GM12864 (cell line): ENCODE data around the gene RXRA.

Experiments
- DNase-seq: peaks from one replicate; pipeline ENCODE4 v3.0.0-alpha.2; 2011; ENCODE audit warnings: low read depth
- H3K4me3 ChIP-seq: 2 replicates; pipeline ENCODE4 v1.5.1; 2011; ENCODE audit warnings: mild to moderate bottlenecking, low read depth, low read length, control low read depth
- TF ChIP-seq, protein P1 (sequence below): IDR thresholded peaks from 2 replicates; pipeline ENCODE4 v1.5.1; 2011; ENCODE audit warnings: low read depth, mild to moderate bottlenecking, moderate library complexity, low read length, control low read depth, inconsistent platforms; ENCODE audit errors: missing control alignments

The RXRA gene

GRCh38 chr9:134313470-134313869 lies 12.8 kb upstream of the RXRA start:
- TF ChIP-seq, protein P1, sequence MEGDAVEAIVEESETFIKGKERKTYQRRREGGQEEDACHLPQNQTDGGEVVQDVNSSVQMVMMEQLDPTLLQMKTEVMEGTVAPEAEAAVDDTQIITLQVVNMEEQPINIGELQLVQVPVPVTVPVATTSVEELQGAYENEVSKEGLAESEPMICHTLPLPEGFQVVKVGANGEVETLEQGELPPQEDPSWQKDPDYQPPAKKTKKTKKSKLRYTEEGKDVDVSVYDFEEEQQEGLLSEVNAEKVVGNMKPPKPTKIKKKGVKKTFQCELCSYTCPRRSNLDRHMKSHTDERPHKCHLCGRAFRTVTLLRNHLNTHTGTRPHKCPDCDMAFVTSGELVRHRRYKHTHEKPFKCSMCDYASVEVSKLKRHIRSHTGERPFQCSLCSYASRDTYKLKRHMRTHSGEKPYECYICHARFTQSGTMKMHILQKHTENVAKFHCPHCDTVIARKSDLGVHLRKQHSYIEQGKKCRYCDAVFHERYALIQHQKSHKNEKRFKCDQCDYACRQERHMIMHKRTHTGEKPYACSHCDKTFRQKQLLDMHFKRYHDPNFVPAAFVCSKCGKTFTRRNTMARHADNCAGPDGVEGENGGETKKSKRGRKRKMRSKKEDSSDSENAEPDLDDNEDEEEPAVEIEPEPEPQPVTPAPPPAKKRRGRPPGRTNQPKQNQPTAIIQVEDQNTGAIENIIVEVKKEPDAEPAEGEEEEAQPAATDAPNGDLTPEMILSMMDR = no peak
- H3K4me3 ChIP-seq = no peak overlapping the region
- no peak for DNase-seq

GRCh38 chr9:134314039-134314949 lies 12.0 kb upstream of the RXRA start:
- no peak for DNase-seq
- no peak overlapping the region for H3K4me3 ChIP-seq
- TF ChIP-seq, protein P1 = no peak

GRCh38 chr9:134314950-134315715 lies 11.1 kb upstream of the RXRA start:
- DNase-seq = no peak
- TF ChIP-seq, protein P1 = no peak

GRCh38 chr9:134315716-134316448 lies 10.4 kb upstream of the RXRA start:
- TF ChIP-seq, protein P1 = no peak
- DNase-seq = no peak
- H3K4me3 ChIP-seq = no peak overlapping the region

More at GRCh38 chr9:134314950-134315715, 11.1 kb upstream of the RXRA start:
- H3K4me3 ChIP-seq = no peak overlapping the region

GRCh38 chr9:134316449-134317160 lies 9.7 kb upstream of the RXRA start:
- TF ChIP-seq, protein P1 = no peak
- no peak for DNase-seq
- H3K4me3 ChIP-seq = no peak overlapping the region

GRCh38 chr9:134317400-134317789 lies 8.9 kb upstream of the RXRA start:
- no peak for DNase-seq
- H3K4me3 ChIP-seq = no peak overlapping the region
- TF ChIP-seq, protein P1 = no peak
